Neuronal stem cell (in vitro differentiated cells): ENCODE results near the gene TPSB2.
"Not testable (repeated sequence)": the region's sequence is repeated elsewhere in the genome, so short reads cannot be mapped to it uniquely, and the experiment has no call there.

Source experiments
- DNase-seq: peaks from one replicate; pipeline ENCODE4 v3.0.0-alpha.2; 2013; ENCODE audit warnings: low spot score
- H2AFZ ChIP-seq: one replicate; pipeline ENCODE4 v1.6.1; 2013; ENCODE audit warnings: mild to moderate bottlenecking, low read length, inconsistent platforms
- H2AK5ac ChIP-seq: 2 replicates; pipeline ENCODE4 v1.6.1; 2013; ENCODE audit warnings: low read depth, mild to moderate bottlenecking, inconsistent platforms, low read length, moderate library complexity, mixed read lengths
- H2BK120ac ChIP-seq: 2 replicates; pipeline ENCODE4 v1.6.1; 2013; ENCODE audit warnings: low read depth, mild to moderate bottlenecking, inconsistent platforms, low read length, moderate library complexity, mixed read lengths
- H2BK12ac ChIP-seq: one replicate; pipeline ENCODE4 v1.6.1; 2013; ENCODE audit warnings: low read length, inconsistent platforms
- H2BK15ac ChIP-seq: 2 replicates; pipeline ENCODE4 v1.6.1; 2013; ENCODE audit warnings: mild to moderate bottlenecking, low read length, inconsistent platforms, mixed read lengths
- H2BK5ac ChIP-seq: one replicate; pipeline ENCODE4 v1.6.1; 2013; ENCODE audit warnings: inconsistent platforms, mild to moderate bottlenecking, low read length, moderate library complexity
- H3K14ac ChIP-seq: one replicate; pipeline ENCODE4 v1.6.1; 2013; ENCODE audit warnings: low read length, inconsistent platforms
- H3K18ac ChIP-seq: 2 replicates; pipeline ENCODE4 v1.6.1; 2013; ENCODE audit warnings: low read length, inconsistent platforms
- H3K23ac ChIP-seq: 2 replicates; pipeline ENCODE4 v1.6.1; 2013; ENCODE audit warnings: low read depth, mild to moderate bottlenecking, mixed read lengths, low read length, inconsistent platforms; ENCODE audit not compliant: poor library complexity
- H3K27ac ChIP-seq: replicated peaks from 3 replicates; pipeline ENCODE4 v1.5.1; 2013; ENCODE audit warnings: low read length, inconsistent platforms
- H3K27me3 ChIP-seq, 3 experiments: 2 replicates each; pipeline ENCODE4 v1.6.1; 2013; ENCODE audit warnings: low read length in 3 of 3, mild to moderate bottlenecking in 2 of 3, inconsistent platforms in 1 of 3, low read depth in 1 of 3, mixed read lengths in 1 of 3, moderate library complexity in 1 of 3; ENCODE audit not compliant: control insufficient read depth in 3 of 3, insufficient read depth in 3 of 3
- H3K36me3 ChIP-seq, 2 donors: replicated peaks in 1 of 2; 2 replicates each; pipeline ENCODE4 v1.6.1; 2013; ENCODE audit warnings: low read length in 2 of 2; ENCODE audit not compliant: control insufficient read depth in 2 of 2, insufficient read depth in 2 of 2
- H3K4ac ChIP-seq: 2 replicates; pipeline ENCODE4 v1.6.1; 2013; ENCODE audit warnings: inconsistent platforms, mild to moderate bottlenecking, low read length, moderate library complexity
- H3K4me1 ChIP-seq, 2 donors: 1 replicate in 1 of 2; 2 replicates in 1 of 2; pipeline ENCODE4 v1.6.1; 2013; ENCODE audit warnings: low read length in 2 of 2, low read depth in 1 of 2; ENCODE audit not compliant: control insufficient read depth in 2 of 2, insufficient read depth in 1 of 2
- H3K4me2 ChIP-seq: one replicate; pipeline ENCODE4 v1.6.1; 2013; ENCODE audit warnings: mild to moderate bottlenecking, low read length, inconsistent platforms; ENCODE audit not compliant: insufficient read depth, poor library complexity, severe bottlenecking
- H3K4me3 ChIP-seq, 2 donors: 2 replicates each; pipeline ENCODE4 v1.5.1; 2013; ENCODE audit warnings: low read length in 2 of 2, mild to moderate bottlenecking in 2 of 2, inconsistent platforms in 1 of 2, moderate library complexity in 1 of 2
- H3K79me1 ChIP-seq: one replicate; pipeline ENCODE4 v1.6.1; 2013; ENCODE audit warnings: low read depth, mild to moderate bottlenecking, inconsistent platforms, low read length, moderate library complexity
- H3K9ac ChIP-seq: one replicate; pipeline ENCODE4 v1.6.1; 2013; ENCODE audit warnings: mild to moderate bottlenecking, low read depth, low read length, inconsistent platforms; ENCODE audit not compliant: poor library complexity
- H3K9me3 ChIP-seq, 2 donors: replicated peaks in 1 of 2; 2 replicates each; pipeline versions ENCODE3 to v1.6.1; 2013; ENCODE audit warnings: low read length in 2 of 2, mild to moderate bottlenecking in 2 of 2, inconsistent platforms in 1 of 2, low read depth in 1 of 2, mixed read lengths in 1 of 2, moderate library complexity in 1 of 2; ENCODE audit not compliant: control insufficient read depth in 2 of 2, insufficient read depth in 1 of 2
- H4K8ac ChIP-seq: one replicate; pipeline ENCODE4 v1.6.1; 2013; ENCODE audit warnings: low read depth, mild to moderate bottlenecking, inconsistent platforms, low read length, moderate library complexity
- H4K91ac ChIP-seq: one replicate; pipeline ENCODE4 v1.6.1; 2013; ENCODE audit warnings: low read length, low read depth, mild to moderate bottlenecking, inconsistent platforms; ENCODE audit not compliant: poor library complexity
- WGBS, 2 donors: extraction: QIAGEN DNeasy Blood & Tissue Kit; methylation state at CpG; one replicate each; pipeline ENCODE4 v1.1.7; 2013; ENCODE audit warnings: missing lambda C conversion rate in 2 of 2, mixed read lengths in 1 of 2; ENCODE audit not compliant: insufficient read length in 2 of 2, insufficient replicate concordance in 1 of 2; ENCODE audit errors: extremely low coverage in 2 of 2; 5-methylcytosine and 5-hydroxymethylcytosine counted together

Gene TPSB2

DNA sequence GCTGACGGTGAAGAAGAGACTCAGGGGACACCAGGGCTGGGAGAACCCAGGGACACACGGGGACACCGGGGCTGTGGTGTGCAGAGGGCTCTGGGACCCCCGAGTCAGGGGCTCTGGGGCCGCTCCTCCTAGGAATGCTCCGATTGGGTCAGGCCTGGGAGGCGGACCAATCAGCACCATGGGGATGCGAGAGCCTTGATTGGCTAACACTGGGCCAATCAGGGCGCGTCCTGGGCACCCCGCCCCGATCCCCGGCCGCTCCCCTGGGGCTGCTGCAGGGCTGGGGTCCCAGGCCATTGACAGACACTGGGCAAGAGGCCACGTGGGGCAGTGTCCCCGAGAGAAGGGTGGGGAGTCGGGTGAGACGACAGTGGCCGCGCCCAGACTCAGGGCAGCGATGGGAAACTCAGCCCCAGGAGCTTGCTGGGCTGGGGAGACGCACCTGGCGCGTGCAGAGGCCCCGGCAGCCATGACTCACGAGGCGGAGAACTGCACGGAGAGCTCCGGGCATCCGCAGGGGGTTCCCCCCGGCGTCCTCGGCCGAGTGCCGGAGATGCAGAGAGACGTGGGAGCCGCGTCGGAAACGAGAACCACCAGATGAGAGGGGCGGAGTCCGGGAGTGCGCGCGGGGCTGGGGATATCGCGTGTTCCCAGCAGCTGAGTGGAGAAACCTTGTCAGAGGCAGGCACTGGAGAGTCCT lies 2.2 kb upstream of the TPSB2 start:
- H2BK5ac ChIP-seq, H3K4ac ChIP-seq, H2BK15ac ChIP-seq, H2AK5ac ChIP-seq, H3K79me1 ChIP-seq, H3K9me3 ChIP-seq, H3K4me2 ChIP-seq, H2BK120ac ChIP-seq, H2BK12ac ChIP-seq, DNase-seq, H4K8ac ChIP-seq, H3K23ac ChIP-seq, H3K14ac ChIP-seq, H3K4me3 ChIP-seq, H2AFZ ChIP-seq, H3K18ac ChIP-seq, H3K4me1 ChIP-seq, H3K9ac ChIP-seq, H4K91ac ChIP-seq, H3K27me3 ChIP-seq, H3K36me3 ChIP-seq, H3K27ac ChIP-seq: not testable (repeated sequence)
- WGBS, 2 donors, result no CpG with 5 or more reads among the region's 47 CpGs

- not testable (repeated sequence) for H3K4me2 ChIP-seq, H4K8ac ChIP-seq, H3K79me1 ChIP-seq, H3K18ac ChIP-seq, H3K9me3 ChIP-seq, H3K27me3 ChIP-seq, H3K23ac ChIP-seq, H3K4me1 ChIP-seq, H2BK12ac ChIP-seq, H3K4me3 ChIP-seq, H2AK5ac ChIP-seq, H2BK120ac ChIP-seq, H3K14ac ChIP-seq, H3K4ac ChIP-seq, H2BK15ac ChIP-seq, H4K91ac ChIP-seq, H3K27ac ChIP-seq, DNase-seq, H3K9ac ChIP-seq, H2BK5ac ChIP-seq, H3K36me3 ChIP-seq, H2AFZ ChIP-seq
- no CpG with 5 or more reads among the region's 7 CpGs for WGBS, 2 donors
These were observed 1.3 kb upstream of the TPSB2 start for GRCh38 chr16:1231301-1231700.

GRCh38 chr16:1230471-1231212 lies 658 bp upstream of the TPSB2 start:
- not testable (repeated sequence) for H3K79me1 ChIP-seq, H3K14ac ChIP-seq, H3K9ac ChIP-seq, H2BK12ac ChIP-seq, H3K23ac ChIP-seq, H4K8ac ChIP-seq, H3K4me2 ChIP-seq, H3K18ac ChIP-seq, H3K4ac ChIP-seq, H3K9me3 ChIP-seq, H2BK15ac ChIP-seq, H4K91ac ChIP-seq, DNase-seq, H2BK5ac ChIP-seq, H2BK120ac ChIP-seq, H3K36me3 ChIP-seq, H3K27ac ChIP-seq, H2AFZ ChIP-seq, H3K27me3 ChIP-seq, H3K4me3 ChIP-seq, H2AK5ac ChIP-seq, H3K4me1 ChIP-seq
- WGBS, 2 donors, result no CpG with 5 or more reads among the region's 17 CpGs

DNA sequence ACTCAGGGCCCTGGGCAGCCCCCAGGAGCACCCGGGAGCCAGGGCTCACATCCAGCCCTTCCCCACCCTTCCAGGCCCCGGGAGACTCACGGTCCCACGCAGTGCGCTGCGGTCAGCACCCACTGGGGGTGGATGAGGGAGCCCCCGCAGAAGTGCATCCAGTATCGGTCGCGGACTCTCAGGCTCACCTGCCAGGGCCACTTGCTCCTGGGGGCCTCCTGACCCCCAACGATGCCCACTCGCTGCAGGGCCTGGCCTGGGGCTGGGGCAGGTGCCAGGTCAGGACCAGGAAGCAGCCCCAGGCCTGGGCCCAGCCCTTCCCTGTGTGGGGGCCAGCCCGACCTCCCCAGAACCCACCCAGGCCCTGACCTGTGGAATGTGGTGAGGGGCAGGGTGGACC lies 508 bp downstream of the TPSB2 start:
- not testable (repeated sequence) for H3K4me3 ChIP-seq, H4K8ac ChIP-seq, H3K4me2 ChIP-seq, H4K91ac ChIP-seq, H3K36me3 ChIP-seq, H2BK120ac ChIP-seq, H3K9me3 ChIP-seq, H3K18ac ChIP-seq, H3K79me1 ChIP-seq, H2AFZ ChIP-seq, H2BK15ac ChIP-seq, H3K14ac ChIP-seq, H3K9ac ChIP-seq, H3K27ac ChIP-seq, H2BK5ac ChIP-seq, H3K27me3 ChIP-seq, H3K4me1 ChIP-seq, H2BK12ac ChIP-seq, DNase-seq, H2AK5ac ChIP-seq, H3K23ac ChIP-seq, H3K4ac ChIP-seq
- no CpG with 5 or more reads among the region's 13 CpGs for WGBS, 2 donors
